ENCODE measurements around the gene IFT81. TPM values are rescaled to one million over a fixed set of nuclear protein-coding genes. Genes with fewer than 3 reads are reported as not detected.
A peak's percentile ranks its signal among the peaks of the same experiment; 100 is the strongest.
"Not testable (repeated sequence)": the region's sequence is repeated elsewhere in the genome, so short reads cannot be mapped to it uniquely, and the experiment has no call there.

IFT81 gene
- total and polyA plus RNA-seq, 11 donors, result 4.3 to 9.8 (median 8.5) TPM

GRCh38 chr12:110224379-110225304 lies 100.5 kb downstream of the IFT81 start:
- WGBS, 4 donors, result 50 to 63% (median 53%) methylated on average over 10 of the region's 10 CpGs
- ATAC-seq, result peak in 3 of 4 donors; percentile 55 to 67 (median 62)
- intact Hi-C loops (cut with DNase I), result loop anchor here in 9 of 10 donors (2.0 to 10.0 kb wide), 7 partner anchors 50 to 130 kb away; partner anchors contain the start of genes ATP2A2 (in 5 of the 9) and IFT81 (in 1 of the 9)

GRCh38 chr12:110227138-110227537 lies 103.0 kb downstream of the IFT81 start:
- Histone ChIP-seq H3K36me3 (no peaks in the 10 kb centered on the region), H3K4me1 (peaks cover 0 to 57% (median 21%) of the 10 kb centered on the region in 12 donors), H3K9me3 (no peaks in the 10 kb centered on the region), H3K4me3 (no peak overlapping the region), H3K27me3 (no peaks in the 10 kb centered on the region), H3K27ac (no peak overlapping the region)
- WGBS, 4 donors, result 92 to 98% (median 97%) methylated on average over 3 of the region's 3 CpGs
- intact Hi-C loops (cut with DNase I), result loop anchor here in 7 of 10 donors (10.0 kb wide), 4 partner anchors 48 to 132 kb away; partner anchors contain the start of gene ATP2A2 (in 4 of the 7)
- ATAC-seq, result no peak
- DNase-seq, result no peak
- TF ChIP-seq POLR2A (IDR thresholded peaks at IDR 0.05), result no peak

More at GRCh38 chr12:110224379-110225304, 100.5 kb downstream of the IFT81 start:
- H3K9me3 ChIP-seq, result no peaks in the 10 kb centered on the region
- peaks cover 0 to 6% (median 0%) of the 10 kb centered on the region in 9 donors for H3K36me3 ChIP-seq
- H3K4me3 ChIP-seq, result peak overlapping the region in 9 of 12 donors; percentile 6 to 46 (median 22)
- DNase-seq, result no peak
- H3K27ac ChIP-seq, result peak overlapping the region in 11 of 12 donors; percentile 20 to 75 (median 68)
- no peak for TF ChIP-seq POLR2A (IDR thresholded peaks at IDR 0.05)
- TF ChIP-seq CTCF (IDR thresholded peaks at IDR 0.05), result peak; percentile 33 to 71 (median 56)
- H3K4me1 ChIP-seq, result peaks cover 0 to 58% (median 22%) of the 10 kb centered on the region in 12 donors
- H3K27me3 ChIP-seq, result no peaks in the 10 kb centered on the region

- 94 to 98% (median 97%) methylated on average over 4 of the region's 4 CpGs for WGBS, 4 donors
- not testable (repeated sequence) for H3K4me3 ChIP-seq, ATAC-seq, H3K27me3 ChIP-seq, DNase-seq, H3K36me3 ChIP-seq, H3K9me3 ChIP-seq
- H3K4me1 ChIP-seq, result peaks cover 0 to 54% (median 17%) of the 10 kb centered on the region in 12 donors
- intact Hi-C loops (cut with DNase I), result loop anchor here in 7 of 10 donors (10.0 kb wide), 4 partner anchors 46 to 134 kb away; partner anchors contain the start of gene ATP2A2 (in 4 of the 7)
- H3K27ac ChIP-seq, result peak overlapping the region in 9 of 12 donors; percentile 5 to 79 (median 68)
Observed at GRCh38 chr12:110228348-110228747, 104.2 kb downstream of the IFT81 start.

GRCh38 chr12:110228756-110229155 lies 104.6 kb downstream of the IFT81 start:
- H3K4me1 ChIP-seq, result peaks cover 0 to 56% (median 17%) of the 10 kb centered on the region in 12 donors
- TF ChIP-seq POLR2A (IDR thresholded peaks at IDR 0.05) (no peak), CTCF (IDR thresholded peaks at IDR 0.05) (no peak)
- WGBS, 4 donors, result 21 to 39% (median 28%) methylated on average over 1 of the region's 1 CpG
- no peaks in the 10 kb centered on the region for H3K36me3 ChIP-seq
- ATAC-seq (peak in 2 of 4 donors; percentile 33 to 34), DNase-seq (no peak)
- intact Hi-C loops (cut with DNase I), result loop anchor here in 7 of 10 donors (10.0 kb wide), 4 partner anchors 46 to 134 kb away; partner anchors contain the start of gene ATP2A2 (in 4 of the 7)
- peak overlapping the region in 11 of 12 donors; percentile 5 to 79 (median 58) for H3K27ac ChIP-seq
- no peaks in the 10 kb centered on the region for H3K9me3 ChIP-seq
- H3K4me3 ChIP-seq, result no peak overlapping the region
- H3K27me3 ChIP-seq, result no peaks in the 10 kb centered on the region

- Histone ChIP-seq H3K4me1 (peaks cover 0 to 56% (median 18%) of the 10 kb centered on the region in 12 donors), H3K9me3 (no peaks in the 10 kb centered on the region), H3K4me3 (no peak overlapping the region), H3K27ac (peak overlapping the region; percentile 26 to 79 (median 63)), H3K27me3 (no peaks in the 10 kb centered on the region), H3K36me3 (no peaks in the 10 kb centered on the region)
- ATAC-seq (no peak), DNase-seq (no peak)
- intact Hi-C loops (cut with DNase I), result loop anchor here in 7 of 10 donors (10.0 kb wide), 4 partner anchors 45 to 135 kb away; partner anchors contain the start of gene ATP2A2 (in 4 of the 7)
- WGBS, 4 donors, result 72 to 84% (median 81%) methylated on average over 4 of the region's 4 CpGs
- TF ChIP-seq POLR2A (IDR thresholded peaks at IDR 0.05), result no peak
- TF ChIP-seq CTCF (IDR thresholded peaks at IDR 0.05), result no peak
Observed at GRCh38 chr12:110229409-110229808, 105.3 kb downstream of the IFT81 start.
